HG03139 (cell line): Measurements from ENCODE around the gene ALPP.
"Not testable (repeated sequence)": the region's sequence is repeated elsewhere in the genome, so short reads cannot be mapped to it uniquely, and the experiment has no call there.

Experiments used
- ATAC-seq: cut with Tn5 transposase; IDR thresholded peaks from one replicate; pipeline ENCODE4 v1.9.1; 2021; ENCODE audit not compliant: unreplicated experiment

Gene ALPP

GRCh38 chr2:232378735-232379151 is at the start of gene ALPP:
Gene ALPP, plus strand, starts transcription at chr2:232378751. Its CDS starts 52 bp downstream, at chr2:232378803.
- not testable (repeated sequence) for ATAC-seq

- ATAC-seq: no peak
These were observed 48.9 kb upstream of the ALPP start for GRCh38 chr2:232329716-232330067.

- ATAC-seq: no peak
These were observed 48.2 kb upstream of the ALPP start for GRCh38 chr2:232330068-232330999.

- not testable (repeated sequence) for ATAC-seq
These were observed 47.5 kb upstream of the ALPP start for GRCh38 chr2:232331061-232331460.

- ATAC-seq: not testable (repeated sequence)
These were observed 46.9 kb upstream of the ALPP start for GRCh38 chr2:232331641-232332040.

- ATAC-seq: not testable (repeated sequence)
These were observed 46.2 kb upstream of the ALPP start for GRCh38 chr2:232332244-232332939.

- ATAC-seq: no peak
These were observed 45.7 kb upstream of the ALPP start for GRCh38 chr2:232332940-232333259.

- ATAC-seq: no peak
These were observed 45.0 kb upstream of the ALPP start for GRCh38 chr2:232333361-232334135.

GRCh38 chr2:232334136-232334884 is 44.2 kb upstream of the ALPP start:
- not testable (repeated sequence) for ATAC-seq

GRCh38 chr2:232334885-232335205 is 43.7 kb upstream of the ALPP start:
- not testable (repeated sequence) for ATAC-seq

- not testable (repeated sequence) for ATAC-seq
These were observed 43.2 kb upstream of the ALPP start for GRCh38 chr2:232335206-232335858.

GRCh38 chr2:232335859-232336215 is 42.7 kb upstream of the ALPP start:
- ATAC-seq: no peak

- ATAC-seq: no peak
These were observed 42.3 kb upstream of the ALPP start for GRCh38 chr2:232336241-232336736.

GRCh38 chr2:232336981-232337720 is 41.4 kb upstream of the ALPP start:
- no peak for ATAC-seq

GRCh38 chr2:232338094-232338758 is 40.3 kb upstream of the ALPP start:
- not testable (repeated sequence) for ATAC-seq

GRCh38 chr2:232338759-232339106 is 39.8 kb upstream of the ALPP start:
- no peak for ATAC-seq

- no peak for ATAC-seq
These were observed 39.1 kb upstream of the ALPP start for GRCh38 chr2:232339121-232340081.
